Measurements from ENCODE around the gene CLSTN2. TPM values are rescaled to one million over a fixed set of nuclear protein-coding genes. Genes with fewer than 3 reads are reported as not detected.

CLSTN2 gene
- total RNA-seq, 1 experiment from 2014 or later, result not detected

DNA sequence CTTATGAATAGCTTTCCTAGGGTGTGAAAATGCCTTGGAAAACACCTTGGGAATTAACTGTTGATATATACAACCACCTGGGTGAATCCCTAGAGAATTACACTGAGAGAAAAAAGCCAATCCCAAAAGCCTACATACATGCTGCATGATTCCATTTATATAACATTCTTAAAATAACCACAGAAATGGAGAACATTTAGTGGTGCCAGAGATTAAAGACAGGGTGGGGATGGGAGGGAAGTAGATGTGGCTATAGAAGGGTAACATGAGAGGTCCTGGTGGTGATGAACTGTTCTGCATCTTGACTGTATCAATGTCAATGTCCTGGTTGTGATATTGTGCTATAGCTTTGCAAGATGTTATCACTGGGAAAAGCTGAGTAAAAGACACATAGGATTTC lies 291.0 kb downstream of the CLSTN2 start:
- DNase-seq (ENCODE audit: low spot score), result no peak

DNA sequence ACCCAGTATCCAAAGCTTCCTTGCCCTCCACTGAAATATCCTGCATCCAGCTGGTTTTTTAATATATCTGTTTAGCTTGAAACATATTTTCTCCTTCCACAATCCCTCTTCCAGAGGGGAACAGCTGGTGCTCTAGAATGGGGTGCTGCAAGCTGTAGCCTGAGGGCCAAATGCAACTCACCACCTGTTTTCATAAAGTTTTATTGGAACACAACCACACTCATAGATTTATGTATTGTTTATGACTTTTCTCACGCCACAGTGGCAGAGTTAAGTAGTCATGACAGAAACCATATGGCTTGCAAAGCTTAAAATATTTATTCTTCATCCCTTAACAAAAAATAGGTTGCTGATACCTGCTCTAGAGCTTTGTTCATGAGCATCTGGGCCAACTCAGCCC lies 298.7 kb downstream of the CLSTN2 start:
- no peak for DNase-seq (ENCODE audit: low spot score)

DNA sequence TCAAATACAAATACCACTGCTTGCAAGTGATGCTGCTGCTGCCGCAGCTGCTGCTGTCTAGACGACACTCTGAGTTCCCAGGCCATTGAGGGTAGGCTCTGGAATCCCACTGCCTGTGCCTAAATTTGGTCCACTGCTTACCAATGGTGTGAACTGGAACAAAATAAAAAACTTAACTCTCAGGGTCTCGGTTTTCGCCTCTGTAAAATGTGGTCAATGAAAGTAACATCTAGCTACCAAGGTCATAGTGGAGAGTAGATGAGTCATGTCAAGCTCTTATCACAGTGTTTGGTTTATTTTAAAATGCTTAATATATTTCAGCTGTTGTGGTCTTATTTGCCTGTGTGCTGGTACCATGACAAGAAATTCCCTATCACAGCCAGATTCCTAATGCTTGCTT lies 299.3 kb downstream of the CLSTN2 start:
- DNase-seq (ENCODE audit: low spot score), result no peak

DNA sequence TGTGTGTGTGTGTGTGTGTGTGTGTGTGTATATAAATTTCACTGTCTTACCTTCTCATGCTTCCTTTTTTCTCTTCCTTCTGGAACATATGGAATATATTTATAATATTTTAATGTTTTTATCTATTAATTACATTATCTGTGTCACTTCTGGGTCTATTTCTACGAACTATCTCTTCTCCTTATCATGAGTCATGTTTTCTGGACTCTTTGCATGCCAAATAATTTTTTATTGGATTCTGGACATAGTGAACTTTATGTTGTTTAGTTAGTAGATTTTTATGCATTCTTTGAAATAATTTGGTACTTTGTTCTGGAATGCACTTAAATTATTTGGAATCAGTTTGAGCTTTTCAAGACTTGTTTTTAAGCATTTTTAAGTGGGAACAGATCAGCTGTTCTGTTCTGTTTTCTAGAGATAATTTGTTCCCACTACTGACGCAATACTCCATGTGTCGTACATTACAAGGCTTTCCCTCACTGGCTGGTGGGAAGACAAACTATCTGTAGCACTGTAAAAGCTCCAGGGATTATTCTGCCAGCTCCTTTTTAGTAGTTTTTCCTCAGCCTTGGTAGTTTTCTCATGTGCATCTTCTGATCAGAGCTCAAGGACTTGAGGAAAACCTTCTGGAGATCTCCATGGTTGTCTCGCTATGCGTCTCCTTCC lies 302.0 kb downstream of the CLSTN2 start:
- DNase-seq (ENCODE audit: low spot score), result no peak

DNA sequence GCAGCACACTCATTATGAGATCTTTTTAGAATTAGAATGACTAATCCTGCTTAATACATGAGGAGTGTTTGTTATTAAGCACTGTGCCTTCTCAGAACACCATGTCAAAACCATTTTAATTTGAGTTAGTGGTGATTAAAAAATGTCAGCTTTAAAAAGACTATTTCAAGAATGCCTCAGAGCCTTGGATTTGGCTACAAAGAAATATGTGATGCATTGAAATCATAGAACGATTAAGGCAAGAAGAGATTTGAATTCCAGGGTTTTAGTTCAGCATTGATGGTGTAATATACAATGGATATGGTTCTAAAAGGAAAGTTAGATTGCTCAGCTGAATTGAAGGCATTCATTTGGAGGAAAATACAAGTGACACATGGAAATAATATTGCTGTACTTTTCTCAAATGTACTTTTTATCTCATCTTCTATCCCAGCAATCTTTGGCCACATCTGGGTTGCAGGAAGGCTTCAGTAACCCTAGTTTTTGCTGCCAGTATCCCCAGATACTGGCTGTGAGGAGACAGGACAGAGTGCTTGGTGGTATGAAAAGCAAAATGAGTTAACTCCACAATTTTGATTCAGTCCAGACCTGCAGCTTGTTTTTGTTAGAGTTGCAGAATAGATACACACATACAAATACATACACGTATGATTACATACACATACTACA lies 303.8 kb downstream of the CLSTN2 start:
- DNase-seq (ENCODE audit: low spot score), result no peak

DNA sequence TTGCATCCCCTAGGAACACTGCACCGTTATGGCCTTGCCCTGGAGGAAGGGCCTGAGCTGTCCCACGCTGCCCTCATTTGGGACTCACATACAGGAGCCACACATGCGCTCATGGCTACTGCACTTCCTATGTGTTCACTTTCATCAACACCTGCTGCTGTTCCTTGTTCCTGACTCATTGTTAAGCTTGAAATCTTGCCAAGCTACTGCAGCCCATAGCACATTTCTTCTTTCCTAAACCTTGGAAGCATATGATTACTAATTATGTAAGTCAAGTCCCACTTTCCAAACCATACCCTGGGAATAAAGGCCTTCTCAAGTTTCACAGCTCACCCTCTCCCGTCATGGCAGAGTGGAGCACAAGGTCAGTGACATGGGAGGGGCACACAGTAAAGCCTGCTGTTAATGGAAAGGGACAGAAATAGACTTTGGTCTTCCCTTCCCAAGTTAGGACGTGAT lies 307.9 kb downstream of the CLSTN2 start:
- DNase-seq (ENCODE audit: low spot score), result no peak

DNA sequence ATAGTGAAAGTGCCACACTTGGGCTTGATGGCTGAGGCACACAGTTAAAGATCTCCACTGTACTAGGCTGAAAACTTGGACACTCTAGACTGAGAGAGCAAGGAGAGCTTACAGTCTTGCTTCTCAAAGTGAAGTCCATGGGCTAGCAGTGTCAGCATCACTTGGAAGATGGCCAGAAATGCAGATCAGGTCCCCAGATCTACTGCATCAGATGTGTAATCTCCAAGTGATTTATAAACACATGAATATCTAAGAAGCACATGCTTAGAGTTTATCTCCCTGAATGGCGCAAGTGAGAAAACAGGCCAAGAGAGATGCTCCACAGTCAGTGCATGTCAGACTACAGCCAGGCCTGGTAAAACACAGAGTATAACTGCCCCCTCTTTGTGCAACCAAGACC lies 308.6 kb downstream of the CLSTN2 start:
- no peak for DNase-seq (ENCODE audit: low spot score)

DNA sequence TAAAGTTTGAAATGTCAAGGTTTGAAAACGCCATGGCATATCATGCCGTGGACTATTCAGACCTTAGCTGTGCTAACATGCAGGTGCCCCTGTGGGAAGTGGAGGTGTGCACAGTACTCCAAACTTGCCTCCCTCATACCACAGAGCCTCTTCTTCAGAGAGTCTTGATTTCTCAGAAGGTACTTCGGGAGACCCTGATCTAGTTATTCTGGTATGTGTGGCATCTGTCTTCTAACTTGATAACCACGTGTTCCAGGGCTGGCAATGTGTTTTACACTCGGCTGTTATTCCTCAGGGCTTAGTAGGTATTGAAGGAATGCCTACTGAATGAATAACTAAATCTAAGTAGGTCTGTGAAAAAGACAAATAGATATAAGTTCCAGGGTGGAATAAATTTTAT lies 309.9 kb downstream of the CLSTN2 start:
- no peak for DNase-seq (ENCODE audit: low spot score)

DNA sequence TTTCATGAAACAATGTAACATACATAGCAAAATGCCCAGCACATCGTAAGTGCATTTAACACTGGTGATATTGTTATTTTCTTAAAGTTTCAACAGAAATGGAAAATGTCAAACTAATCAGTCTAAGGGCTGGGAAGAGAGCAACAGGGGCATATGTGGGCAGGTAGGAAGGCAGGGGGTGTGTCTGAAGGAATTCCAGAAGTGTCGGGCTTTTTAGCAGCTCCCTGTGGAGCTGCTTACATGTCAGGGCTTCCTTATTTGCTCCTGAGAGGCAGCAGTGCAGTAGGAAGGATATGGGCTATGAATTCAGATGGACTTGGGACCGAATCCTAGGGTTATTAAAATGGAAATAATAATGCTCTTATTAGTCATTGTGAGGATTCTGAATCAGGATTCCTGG lies 311.6 kb downstream of the CLSTN2 start:
- DNase-seq (ENCODE audit: low spot score), result no peak

DNA sequence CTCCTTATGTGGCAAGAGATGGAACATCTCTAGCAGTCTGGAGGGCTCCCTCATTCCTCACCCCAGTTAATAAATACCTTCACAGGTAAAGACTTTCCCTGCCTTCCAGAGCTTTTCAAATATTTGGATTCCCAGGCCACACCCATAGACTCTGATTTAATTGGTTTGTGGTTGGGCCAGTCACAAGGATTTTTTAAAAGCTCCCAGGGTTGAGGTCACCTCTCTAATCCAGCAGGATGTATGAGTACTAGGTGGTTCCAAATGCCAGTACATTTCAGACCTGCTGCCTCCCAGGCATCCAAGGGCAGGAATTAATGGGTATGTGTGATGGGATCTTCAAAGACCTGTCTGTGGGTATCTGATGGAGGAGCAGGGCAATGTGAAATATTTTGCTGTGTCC lies 312.8 kb downstream of the CLSTN2 start:
- no peak for DNase-seq (ENCODE audit: low spot score)

DNA sequence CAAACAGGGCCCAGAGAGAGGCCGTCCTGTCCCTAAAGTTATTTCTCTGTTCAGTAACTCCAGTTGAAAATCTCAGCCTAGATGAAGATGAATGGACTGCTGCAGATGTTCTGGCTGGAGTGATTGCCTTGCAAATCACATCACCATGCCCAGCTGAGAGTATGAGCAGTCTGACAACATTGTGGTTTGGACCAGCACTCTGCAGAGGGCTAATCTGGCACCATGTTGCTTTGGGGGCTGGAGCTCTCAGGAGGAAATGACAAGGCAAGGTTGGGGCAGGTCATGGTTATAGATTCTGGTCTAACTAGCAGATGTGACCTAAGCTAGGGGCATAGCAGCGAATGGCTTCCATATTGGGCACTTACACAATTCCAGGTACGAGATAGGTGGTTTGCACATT lies 314.2 kb downstream of the CLSTN2 start:
- no peak for DNase-seq (ENCODE audit: low spot score)

DNA sequence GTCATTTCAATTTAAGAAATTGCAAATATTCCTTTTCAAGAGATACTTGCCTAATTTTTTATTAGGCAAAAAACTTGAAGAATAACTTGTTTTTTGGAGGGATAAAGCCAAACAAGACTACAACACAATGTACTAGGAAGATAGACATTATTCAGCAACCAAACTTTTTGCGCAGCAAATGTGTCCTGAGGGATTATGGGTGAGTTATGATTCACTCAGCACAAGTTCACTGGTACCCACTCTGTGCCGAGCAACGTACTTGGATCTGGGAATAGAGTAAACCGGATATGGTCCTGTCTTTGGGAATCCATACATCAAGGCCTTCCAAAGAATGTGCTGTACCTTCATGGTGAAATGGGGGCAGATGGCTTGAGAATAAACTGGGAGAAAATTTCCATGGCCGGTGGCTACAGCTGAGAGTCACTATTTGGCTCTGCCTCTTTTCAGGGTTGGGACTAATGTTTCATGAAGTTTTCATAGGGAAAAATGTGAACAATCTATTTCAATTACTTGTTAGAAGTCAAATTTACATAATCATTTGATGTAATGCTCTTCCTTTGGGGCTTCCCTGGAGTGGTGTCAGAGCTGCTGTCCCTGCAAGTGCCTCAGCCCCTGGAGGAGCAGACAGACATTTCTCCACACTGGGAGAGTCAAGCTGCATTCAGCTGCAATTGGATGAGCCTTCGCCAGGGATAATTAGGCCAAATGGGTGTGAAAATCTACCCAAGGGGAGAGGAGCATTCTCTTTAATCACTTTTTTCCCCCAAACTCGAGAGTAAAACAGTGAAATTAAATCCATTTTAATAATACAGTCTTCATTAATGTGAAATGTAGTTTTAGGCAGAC lies 315.2 kb downstream of the CLSTN2 start:
- no peak for DNase-seq (ENCODE audit: low spot score)

DNA sequence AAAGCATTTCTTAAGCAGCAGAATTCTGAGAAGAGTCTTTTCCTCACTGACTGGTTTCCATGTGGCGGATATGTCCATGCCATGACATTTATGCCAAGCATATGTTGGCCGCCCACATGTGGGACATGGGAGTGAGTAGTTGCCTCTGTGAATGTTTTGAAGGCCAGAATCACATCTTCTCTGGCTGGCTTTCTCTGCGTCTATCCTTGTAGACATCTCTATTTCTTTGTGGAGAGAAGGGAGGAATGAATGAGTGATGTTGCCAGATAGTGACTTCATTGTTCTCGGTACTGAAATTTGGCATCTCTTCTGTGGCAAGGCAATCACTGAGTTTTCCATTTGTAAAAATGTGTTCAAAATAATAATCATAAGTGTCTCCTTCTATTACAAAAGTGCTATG lies 316.0 kb downstream of the CLSTN2 start:
- no peak for DNase-seq (ENCODE audit: low spot score)

DNA sequence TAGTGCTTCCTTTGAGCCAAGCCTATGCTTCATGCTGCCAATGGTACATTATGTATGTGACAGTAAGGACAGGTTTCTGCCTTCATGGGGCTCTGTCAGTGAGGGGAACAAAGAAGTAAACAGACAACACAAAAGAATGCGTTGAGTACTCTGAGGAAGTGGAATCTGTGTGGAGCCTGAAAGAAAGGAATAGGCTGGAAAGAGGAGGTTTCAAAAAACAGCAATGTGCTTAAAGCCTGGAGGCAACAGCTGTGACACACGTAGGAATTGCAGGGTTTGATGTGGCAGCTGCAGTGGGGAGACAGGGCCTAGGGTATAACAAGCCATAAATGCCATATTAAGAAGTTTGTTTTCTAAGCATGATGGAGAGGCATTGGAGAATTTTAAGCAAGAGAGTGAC lies 316.7 kb downstream of the CLSTN2 start:
- DNase-seq (ENCODE audit: low spot score), result no peak

DNA sequence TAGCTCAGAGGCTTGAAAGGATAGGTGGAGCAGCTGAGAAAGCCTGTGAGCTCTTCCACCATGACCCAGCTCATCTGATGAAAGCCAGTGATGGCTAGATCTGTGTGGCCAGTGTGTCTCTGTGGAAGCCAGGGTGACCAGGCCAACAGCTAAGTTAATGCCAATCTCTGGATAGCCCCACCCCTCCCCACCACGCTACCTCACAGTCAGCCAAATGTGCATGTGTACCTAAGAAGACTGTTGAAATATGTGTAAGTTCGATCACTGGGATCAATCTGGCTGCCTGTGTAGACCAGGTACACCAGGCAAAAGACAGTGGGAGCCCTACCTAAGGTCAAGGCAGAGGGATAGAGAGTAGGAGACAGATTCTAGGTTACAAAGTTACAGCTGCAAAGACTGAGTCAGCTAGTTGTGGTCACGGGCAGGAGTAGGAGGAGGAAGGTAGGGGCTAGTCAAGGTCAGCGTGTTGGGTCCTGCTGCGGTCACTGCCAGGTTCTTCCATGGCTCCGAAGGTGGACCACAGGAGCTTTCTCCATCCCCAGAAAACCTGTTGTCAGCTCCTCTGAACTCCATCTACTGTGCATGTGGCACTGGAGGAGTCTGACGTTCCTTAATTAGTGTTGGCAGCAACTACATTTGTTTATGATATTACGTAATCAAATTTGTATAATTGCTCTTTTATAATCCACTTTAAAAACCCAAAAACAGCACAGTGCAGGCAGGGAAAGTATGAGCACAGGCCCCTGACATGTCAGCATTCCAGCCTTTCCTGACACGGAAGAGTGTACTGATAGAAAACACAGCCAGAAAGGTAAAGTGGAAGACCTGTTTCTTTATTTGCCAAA lies 318.0 kb downstream of the CLSTN2 start:
- DNase-seq (ENCODE audit: low spot score), result no peak

DNA sequence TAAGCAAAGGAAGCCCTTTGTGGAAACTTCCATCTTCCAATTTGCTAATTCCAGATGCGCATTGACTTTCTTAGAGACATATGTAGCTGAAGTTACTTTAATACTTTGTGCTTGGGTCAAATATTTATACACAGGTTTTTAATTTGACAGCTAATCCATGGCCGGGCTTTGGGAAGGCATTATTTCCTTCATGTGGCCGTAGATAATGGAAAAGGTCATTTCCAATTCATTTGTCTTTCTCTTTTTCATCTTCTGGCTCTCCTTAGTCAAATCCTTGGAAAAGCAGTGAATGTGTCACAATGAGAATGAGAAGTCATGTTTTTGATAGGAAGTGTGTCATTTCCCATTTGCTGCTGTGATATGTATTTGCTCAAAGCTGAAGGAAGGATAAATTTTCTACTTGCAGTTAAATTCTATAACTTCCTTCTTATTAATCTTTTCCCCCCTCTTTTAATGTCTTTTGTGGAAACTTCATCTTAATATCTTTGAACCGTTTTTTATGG lies 323.3 kb downstream of the CLSTN2 start:
- no peak for DNase-seq (ENCODE audit: low spot score)

DNA sequence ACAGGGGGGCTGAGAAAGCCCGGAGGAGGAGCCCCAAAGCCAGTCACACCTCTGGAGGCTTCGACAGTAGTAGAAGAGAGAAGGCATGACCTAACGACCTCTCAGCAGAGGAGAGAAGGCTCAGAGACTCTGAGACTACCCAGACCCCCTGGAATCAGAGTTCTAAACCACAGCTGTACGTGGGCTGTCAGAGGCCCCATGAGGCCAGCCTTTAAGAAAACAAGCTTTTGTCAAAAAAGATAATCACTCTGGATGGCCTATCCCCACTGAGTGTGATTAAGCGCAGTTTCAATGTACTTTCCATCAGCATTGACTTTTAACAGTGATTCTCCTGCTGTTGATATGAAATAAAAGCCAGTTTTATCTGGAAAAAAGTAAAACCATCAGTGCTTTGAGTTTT lies 330.3 kb downstream of the CLSTN2 start:
- no peak for DNase-seq (ENCODE audit: low spot score)

DNA sequence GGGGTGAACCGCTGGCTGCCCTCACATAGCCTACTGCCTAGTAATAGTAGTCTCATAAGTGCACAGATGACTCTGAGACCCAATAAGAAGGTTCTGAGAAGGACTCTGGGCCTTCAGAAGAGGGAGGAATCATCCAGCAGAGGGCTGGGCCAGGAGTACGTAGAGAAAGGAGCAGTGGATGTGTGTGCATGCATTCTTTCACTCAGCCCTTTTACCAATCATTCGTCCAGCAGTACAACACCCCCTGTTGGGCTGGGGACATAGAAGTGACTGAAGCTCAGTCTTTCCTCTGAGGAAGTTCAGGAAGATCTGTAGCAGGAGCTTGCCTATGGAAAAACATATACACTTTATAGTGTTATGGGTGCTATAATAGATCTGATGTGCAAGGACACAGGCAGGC lies 333.1 kb downstream of the CLSTN2 start:
- DNase-seq (ENCODE audit: low spot score), result no peak

DNA sequence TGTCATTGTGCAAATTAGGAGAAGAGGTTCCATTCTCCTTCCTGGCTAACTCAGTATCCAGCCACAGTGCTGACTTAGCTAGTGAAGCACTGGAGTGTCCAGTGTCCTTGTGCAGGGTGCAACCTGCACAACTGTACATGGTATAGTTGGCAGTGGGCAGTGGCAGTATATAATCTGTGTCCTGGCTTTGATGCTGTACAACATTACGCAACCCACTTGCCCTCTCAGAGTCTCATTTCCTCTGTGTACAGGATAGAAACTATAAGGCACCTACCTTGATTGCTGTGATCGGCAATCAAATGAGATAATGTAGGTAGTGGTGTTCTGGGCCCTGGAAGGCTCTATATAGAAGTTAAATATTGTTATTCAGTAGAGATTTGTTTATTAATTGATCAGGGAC lies 333.6 kb downstream of the CLSTN2 start:
- DNase-seq (ENCODE audit: low spot score), result no peak

DNA sequence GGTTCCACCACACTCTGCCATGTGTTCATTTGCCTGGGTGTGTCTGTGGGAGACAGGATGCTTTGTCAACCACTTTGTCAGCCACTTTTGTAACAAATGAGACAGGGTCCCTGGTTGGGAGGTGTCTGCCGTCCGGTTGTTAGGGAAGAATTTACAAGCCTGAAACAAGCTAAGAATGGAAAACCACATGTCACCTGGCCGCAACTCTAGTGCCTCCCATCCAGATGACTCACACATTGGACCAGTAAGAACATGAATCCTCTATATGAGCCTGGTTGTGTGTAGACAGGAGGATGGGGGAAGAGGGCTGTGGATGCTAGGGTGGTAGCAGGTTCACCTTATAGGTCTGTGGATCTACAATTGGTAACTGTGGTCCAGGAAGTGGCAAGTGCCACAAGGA lies 335.3 kb downstream of the CLSTN2 start:
- DNase-seq (ENCODE audit: low spot score), result no peak

DNA sequence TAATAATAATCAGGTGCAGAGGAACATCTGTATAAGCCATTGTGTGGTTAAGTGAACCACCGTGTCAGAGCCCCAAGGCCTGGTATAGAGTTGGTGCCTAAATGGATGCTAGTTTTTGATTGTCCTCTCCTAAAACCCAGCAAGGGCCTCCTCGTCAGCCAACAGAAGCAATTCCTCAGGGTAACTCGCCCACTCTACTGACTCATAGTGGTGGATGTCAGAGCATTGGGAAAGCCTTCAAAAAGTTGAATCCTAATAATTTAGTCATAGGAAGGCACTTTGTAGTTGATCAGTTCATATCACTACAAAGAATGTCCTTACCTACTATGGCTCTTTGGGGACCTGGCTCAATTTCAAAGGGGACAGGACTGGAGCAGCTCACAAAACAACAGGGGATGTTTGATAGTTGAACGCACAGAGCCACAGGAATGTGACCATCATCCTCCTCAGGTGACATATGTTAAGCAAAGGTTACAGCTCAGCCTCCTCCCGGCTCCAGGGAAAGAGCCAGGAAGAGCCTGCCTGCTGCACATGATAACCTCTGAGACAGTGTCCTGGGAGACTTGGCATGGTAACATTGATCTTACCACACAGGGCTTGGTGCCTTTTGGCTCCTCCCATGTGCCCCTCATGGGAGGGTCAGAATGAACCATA lies 338.7 kb downstream of the CLSTN2 start:
- DNase-seq (ENCODE audit: low spot score), result no peak

Data from HT-29 (cell line).